GM23248 (cell line): Measurements from ENCODE around the gene MRO. TPM values are rescaled to one million over a fixed set of nuclear protein-coding genes. Genes with fewer than 3 reads are reported as not detected.
A peak's percentile ranks its signal among the peaks of the same experiment; 100 is the strongest.
"Not testable (repeated sequence)": the region's sequence is repeated elsewhere in the genome, so short reads cannot be mapped to it uniquely, and the experiment has no call there.

Experiments used
- DNase-seq: peaks from one replicate; pipeline ENCODE4 v3.0.0-alpha.2; 2015
- H2AFZ ChIP-seq: fragments of 200-600 bp; sonication (generic); 2 replicates; pipeline ENCODE4 v1.6.1; 2016; ENCODE audit warnings: antibody characterized with exemption
- H3F3A ChIP-seq: fragments of 200-600 bp; sonication (generic); 2 replicates; pipeline ENCODE4 v1.6.1; 2016; ENCODE audit warnings: mild to moderate bottlenecking, antibody characterized with exemption, mixed run types; ENCODE audit not compliant: insufficient read depth
- H3K27ac ChIP-seq: fragments of 200-600 bp; sonication (generic); 2 replicates; pipeline ENCODE4 v1.5.1; 2016; ENCODE audit warnings: mild to moderate bottlenecking
- H3K27me3 ChIP-seq: fragments of 200-600 bp; sonication (generic); replicated peaks from 2 replicates; pipeline ENCODE4 v1.6.1; 2016; ENCODE audit warnings: mild to moderate bottlenecking; ENCODE audit not compliant: insufficient read depth
- H3K36me3 ChIP-seq: fragments of 200-600 bp; sonication (generic); 2 replicates; pipeline ENCODE4 v1.6.1; 2016; ENCODE audit warnings: low read depth, mild to moderate bottlenecking
- H3K4me1 ChIP-seq: fragments of 200-600 bp; sonication (generic); 2 replicates; pipeline ENCODE4 v1.6.1; 2016; ENCODE audit warnings: mild to moderate bottlenecking; ENCODE audit not compliant: insufficient read depth
- H3K4me2 ChIP-seq: fragments of 200-600 bp; sonication (generic); one replicate; pipeline ENCODE4 v1.6.1; 2016; ENCODE audit warnings: mild to moderate bottlenecking; ENCODE audit not compliant: unreplicated experiment
- H3K4me3 ChIP-seq: fragments of 200-600 bp; sonication (generic); 2 replicates; pipeline ENCODE4 v1.5.1; 2016; ENCODE audit warnings: mild to moderate bottlenecking
- H3K79me2 ChIP-seq: fragments of 200-600 bp; sonication (generic); 2 replicates; pipeline ENCODE4 v1.6.1; 2016; ENCODE audit warnings: mild to moderate bottlenecking; ENCODE audit not compliant: insufficient read depth
- H3K9ac ChIP-seq: fragments of 200-600 bp; sonication (generic); 2 replicates; pipeline ENCODE4 v1.6.1; 2016; ENCODE audit warnings: mild to moderate bottlenecking
- H3K9me2 ChIP-seq: fragments of 200-600 bp; sonication (generic); 2 replicates; pipeline ENCODE4 v1.6.1; 2016; ENCODE audit warnings: mixed run types, mild to moderate bottlenecking, moderate library complexity; ENCODE audit not compliant: insufficient read depth
- H3K9me3 ChIP-seq: fragments of 200-600 bp; sonication (generic); one replicate; pipeline ENCODE4 v1.6.1; 2017; ENCODE audit warnings: low read depth
- H4K20me1 ChIP-seq: fragments of 200-600 bp; sonication (generic); 2 replicates; pipeline ENCODE4 v1.6.0; 2016; ENCODE audit not compliant: insufficient read depth
- EZH2 ChIP-seq: fragments of 200-600 bp; sonication (generic); IDR thresholded peaks from 2 replicates; pipeline ENCODE4 v1.6.1; 2018; ENCODE audit warnings: antibody characterized with exemption, mild to moderate bottlenecking; ENCODE audit not compliant: insufficient read depth, poor library complexity, severe bottlenecking
- EZH2phosphoT487 ChIP-seq: fragments of 200-600 bp; sonication (generic); IDR thresholded peaks from 2 replicates; pipeline ENCODE4 v1.6.1; 2018; ENCODE audit warnings: antibody characterized with exemption, moderate library complexity, mild to moderate bottlenecking, low read depth; ENCODE audit not compliant: insufficient read depth
- WGBS, 2 experiments: methylation state at CpG; one replicate each; pipeline ENCODE4 v1.1.6; 2015 to 2017; ENCODE audit warnings: low lambda C conversion rate in 2 of 2, low coverage in 1 of 2; ENCODE audit errors: missing lambda C conversion rate in 2 of 2; 5-methylcytosine and 5-hydroxymethylcytosine counted together
- in situ Hi-C: fragments of 300-500 bp; cut with MboI; formaldehyde crosslinking; loops from 2 replicates; pipeline ENCODE4 v1.15.0; 2020
- polyA plus RNA-seq: library from polyadenylated mRNA; unstranded; fragments of >200 nt; fragmentation: Nextera tagmentation; extraction: Ambion mirVana; gene quantifications from 2 replicates; pipeline ENCODE4 v1.2.1, GENCODE V29; 2016
- total RNA-seq: library from RNA; depleted of rRNA; stranded (reverse); fragments of >200 nt; shearing (Covaris generic); gene quantifications from 2 replicates; pipeline ENCODE4 v1.2.3, GENCODE V29; 2014

The MRO gene
- total and polyA plus RNA-seq, 2 experiments from 2014 or later = not detected

GRCh38 chr18:50862401-50862800 is 42.6 kb upstream of the MRO start:
- Histone ChIP-seq H3K4me3 (no peak overlapping the region), H3K4me2 (no peak overlapping the region), H3K9me3 (no peaks in the 10 kb centered on the region), H3K36me3 (no peaks in the 10 kb centered on the region), H3K27ac (no peak overlapping the region), H4K20me1 (no peaks in the 10 kb centered on the region), H3K27me3 (no peaks in the 10 kb centered on the region), H2AFZ (no peak overlapping the region), H3F3A (no peaks in the 10 kb centered on the region), H3K9ac (no peak overlapping the region), H3K4me1 (0 out of 2 replicates have a peak, but pooled peaks cover 10% of the 10 kb centered on the region), H3K79me2 (no peaks in the 10 kb centered on the region), H3K9me2 (no peaks in the 10 kb centered on the region)
- in situ Hi-C loops = no loop called here
- no peak for DNase-seq
- WGBS, 2 experiments = 67 to 75% methylated on average over 2 of the region's 2 CpGs
- no peak for TF ChIP-seq EZH2phosphoT487
- TF ChIP-seq EZH2 = no peak

- WGBS, 2 experiments = 54 to 67% methylated on average over 1 of the region's 1 CpG
- H3K4me2 ChIP-seq = no peak overlapping the region
- no peak overlapping the region for H2AFZ ChIP-seq
- no peak overlapping the region for H3K4me3 ChIP-seq
- no peaks in the 10 kb centered on the region for H3K79me2 ChIP-seq
- no peaks in the 10 kb centered on the region for H3K27me3 ChIP-seq
- no peak for DNase-seq
- H3K9ac ChIP-seq = no peak overlapping the region
- no peaks in the 10 kb centered on the region for H3F3A ChIP-seq
- H3K36me3 ChIP-seq = no peaks in the 10 kb centered on the region
- TF ChIP-seq EZH2phosphoT487 = no peak
- no peak for TF ChIP-seq EZH2
- in situ Hi-C loops = no loop called here
- H3K27ac ChIP-seq = no peak overlapping the region
- no peaks in the 10 kb centered on the region for H3K9me2 ChIP-seq
- no peaks in the 10 kb centered on the region for H4K20me1 ChIP-seq
- H3K9me3 ChIP-seq = no peaks in the 10 kb centered on the region
- H3K4me1 ChIP-seq = 0 out of 2 replicates have a peak, but pooled peaks cover 12% of the 10 kb centered on the region
These were observed 41.8 kb upstream of the MRO start for GRCh38 chr18:50861617-50862016.

GRCh38 chr18:50859793-50860555 is 40.2 kb upstream of the MRO start:
- no peaks in the 10 kb centered on the region for H3K9me2 ChIP-seq
- no peaks in the 10 kb centered on the region for H3K27me3 ChIP-seq
- H3K36me3 ChIP-seq = no peaks in the 10 kb centered on the region
- H3K79me2 ChIP-seq = no peaks in the 10 kb centered on the region
- TF ChIP-seq EZH2phosphoT487 (no peak), EZH2 (no peak)
- in situ Hi-C loops = no loop called here
- 0 out of 2 replicates have a peak, but pooled peaks cover 12% of the 10 kb centered on the region for H3K4me1 ChIP-seq
- H3K4me3 ChIP-seq = no peak overlapping the region
- H2AFZ ChIP-seq = no peak overlapping the region
- no peak overlapping the region for H3K4me2 ChIP-seq
- H4K20me1 ChIP-seq = no peaks in the 10 kb centered on the region
- no peaks in the 10 kb centered on the region for H3K9me3 ChIP-seq
- peak; percentile 37 for DNase-seq
- no peak overlapping the region for H3K27ac ChIP-seq
- H3K9ac ChIP-seq = no peak overlapping the region
- H3F3A ChIP-seq = no peaks in the 10 kb centered on the region

- H3K9me2 ChIP-seq = no peaks in the 10 kb centered on the region
- H3K9ac ChIP-seq = no peak overlapping the region
- H3K4me3 ChIP-seq = no peak overlapping the region
- H2AFZ ChIP-seq = no peak overlapping the region
- H3F3A ChIP-seq = peaks cover 13% of the 10 kb centered on the region; the same call in 1 of the 2 replicates
- DNase-seq = peak; percentile 14
- H3K4me1 ChIP-seq = peaks cover 23% of the 10 kb centered on the region
- H3K9me3 ChIP-seq = no peaks in the 10 kb centered on the region
- no peaks in the 10 kb centered on the region for H3K27me3 ChIP-seq
- in situ Hi-C loops = no loop called here
- H3K79me2 ChIP-seq = no peaks in the 10 kb centered on the region
- no peaks in the 10 kb centered on the region for H4K20me1 ChIP-seq
- no peaks in the 10 kb centered on the region for H3K36me3 ChIP-seq
- H3K27ac ChIP-seq = no peak overlapping the region
- WGBS, 2 experiments = 64 to 93% methylated on average over 3 of the region's 3 CpGs
- TF ChIP-seq EZH2 (no peak), EZH2phosphoT487 (no peak)
- no peak overlapping the region for H3K4me2 ChIP-seq
These were observed 37.9 kb upstream of the MRO start for GRCh38 chr18:50857694-50858093.

GRCh38 chr18:50857166-50857565 is 37.4 kb upstream of the MRO start:
- H3K9ac ChIP-seq, H3K79me2 ChIP-seq, H3K9me3 ChIP-seq, H2AFZ ChIP-seq, H3K27ac ChIP-seq, H3K27me3 ChIP-seq, H3K4me3 ChIP-seq, H3K9me2 ChIP-seq, in situ Hi-C loops, H4K20me1 ChIP-seq, H3K4me2 ChIP-seq, H3K36me3 ChIP-seq: not testable (repeated sequence)
- WGBS, 2 experiments = 48% methylated on average over 5 of the region's 5 CpGs
- peaks cover 23% of the 10 kb centered on the region for H3K4me1 ChIP-seq
- peak; percentile 52 for DNase-seq
- peaks cover 13% of the 10 kb centered on the region; the same call in 1 of the 2 replicates for H3F3A ChIP-seq
